Hepatocyte (in vitro differentiated cells): Measurements from ENCODE around the gene GBX1.
A peak's percentile ranks its signal among the peaks of the same experiment; 100 is the strongest.

Experiments
- CTCF ChIP-seq: fragments of 200-600 bp; sonication (generic); IDR thresholded peaks from 2 replicates; pipeline ENCODE4 v1.5.1; 2016; ENCODE audit warnings: antibody characterized with exemption, mild to moderate bottlenecking; ENCODE audit not compliant: poor library complexity
- EZH2 ChIP-seq: fragments of 200-600 bp; sonication (generic); IDR thresholded peaks from 2 replicates; pipeline ENCODE4 v1.6.1; 2016; ENCODE audit warnings: antibody characterized with exemption, mild to moderate bottlenecking, borderline replicate concordance

DNA sequence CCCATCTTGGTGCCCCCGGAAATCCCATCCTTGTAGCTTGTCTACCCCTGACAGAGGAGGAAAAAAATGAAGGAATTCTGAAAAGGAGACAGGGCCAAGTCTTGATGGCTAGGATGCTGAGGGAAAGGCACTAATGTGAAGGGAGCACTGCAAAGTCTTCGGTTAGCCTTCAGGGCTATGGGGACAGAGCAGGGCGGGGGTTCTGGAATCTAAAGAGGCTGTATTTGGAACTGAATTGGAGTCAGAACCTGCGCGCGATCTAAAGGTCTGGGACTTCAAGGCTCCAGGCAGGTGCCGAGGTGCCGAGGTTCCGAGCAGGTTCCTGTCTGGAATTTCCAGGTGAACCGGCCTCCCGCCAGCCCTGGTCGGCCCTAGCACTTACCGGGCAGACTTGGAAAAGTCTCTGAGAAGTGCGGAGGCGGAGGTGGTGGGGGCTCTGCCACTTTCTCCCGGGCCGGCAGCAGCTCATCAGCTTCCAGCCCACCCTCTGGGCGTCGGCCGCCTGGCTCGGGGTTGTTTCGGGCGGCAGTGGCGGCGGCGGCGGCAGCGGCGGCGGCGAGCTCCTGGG is 781 bp downstream of the GBX1 start:
- TF ChIP-seq CTCF (no peak), EZH2 (peak; percentile 99)
